Measurements from ENCODE around the gene HPX.
"Not testable (repeated sequence)": the region's sequence is repeated elsewhere in the genome, so short reads cannot be mapped to it uniquely, and the experiment has no call there.

Gene HPX

GRCh38 chr11:6414874-6415328 lies 25.9 kb downstream of the HPX start:
- peak; percentile 29 to 37 for DNase-seq

GRCh38 chr11:6413791-6414201 lies 27.0 kb downstream of the HPX start:
- peak; percentile 69 to 73 for DNase-seq

GRCh38 chr11:6411594-6412031 lies 29.2 kb downstream of the HPX start:
- DNase-seq, result no peak

GRCh38 chr11:6410695-6411430 lies 29.9 kb downstream of the HPX start:
- no peak for DNase-seq

GRCh38 chr11:6406370-6406769 lies 34.4 kb downstream of the HPX start:
- no peak for DNase-seq

GRCh38 chr11:6405846-6406245 lies 34.9 kb downstream of the HPX start:
- DNase-seq, result no peak

GRCh38 chr11:6405052-6405667 lies 35.6 kb downstream of the HPX start:
- DNase-seq, result no peak

- DNase-seq, result no peak
Observed at GRCh38 chr11:6404342-6405051, 36.3 kb downstream of the HPX start.

GRCh38 chr11:6403539-6403938 lies 37.2 kb downstream of the HPX start:
- no peak for DNase-seq

GRCh38 chr11:6402561-6402981 lies 38.2 kb downstream of the HPX start:
- DNase-seq, result peak; percentile 59 to 64

- no peak for DNase-seq
Observed at GRCh38 chr11:6402061-6402470, 38.7 kb downstream of the HPX start.

GRCh38 chr11:6401464-6401863 lies 39.3 kb downstream of the HPX start:
- no peak for DNase-seq

- no peak for DNase-seq
Observed at GRCh38 chr11:6400431-6401345, 40.1 kb downstream of the HPX start.

GRCh38 chr11:6397636-6398035 lies 43.2 kb downstream of the HPX start:
- no peak for DNase-seq

- DNase-seq, result no peak
Observed at GRCh38 chr11:6397156-6397555, 43.6 kb downstream of the HPX start.

- no peak for DNase-seq
Observed at GRCh38 chr11:6395470-6396060, 45.2 kb downstream of the HPX start.

- DNase-seq, result no peak
Observed at GRCh38 chr11:6393989-6394670, 46.7 kb downstream of the HPX start.

GRCh38 chr11:6392251-6392650 lies 48.5 kb downstream of the HPX start:
- not testable (repeated sequence) for DNase-seq

- DNase-seq, result no peak
Observed at GRCh38 chr11:6391537-6392134, 49.2 kb downstream of the HPX start.

- no peak for DNase-seq
Observed at GRCh38 chr11:6390718-6391469, 49.9 kb downstream of the HPX start.

Data from stimulated activated CD4-positive, alpha-beta T cell treated with anti-CD3 and anti-CD28 coated beads, Interleukin-2, amount 100 ng/mL, for 24 hours (primary cell).